Measurements from ENCODE around the gene ALK.

DNA sequence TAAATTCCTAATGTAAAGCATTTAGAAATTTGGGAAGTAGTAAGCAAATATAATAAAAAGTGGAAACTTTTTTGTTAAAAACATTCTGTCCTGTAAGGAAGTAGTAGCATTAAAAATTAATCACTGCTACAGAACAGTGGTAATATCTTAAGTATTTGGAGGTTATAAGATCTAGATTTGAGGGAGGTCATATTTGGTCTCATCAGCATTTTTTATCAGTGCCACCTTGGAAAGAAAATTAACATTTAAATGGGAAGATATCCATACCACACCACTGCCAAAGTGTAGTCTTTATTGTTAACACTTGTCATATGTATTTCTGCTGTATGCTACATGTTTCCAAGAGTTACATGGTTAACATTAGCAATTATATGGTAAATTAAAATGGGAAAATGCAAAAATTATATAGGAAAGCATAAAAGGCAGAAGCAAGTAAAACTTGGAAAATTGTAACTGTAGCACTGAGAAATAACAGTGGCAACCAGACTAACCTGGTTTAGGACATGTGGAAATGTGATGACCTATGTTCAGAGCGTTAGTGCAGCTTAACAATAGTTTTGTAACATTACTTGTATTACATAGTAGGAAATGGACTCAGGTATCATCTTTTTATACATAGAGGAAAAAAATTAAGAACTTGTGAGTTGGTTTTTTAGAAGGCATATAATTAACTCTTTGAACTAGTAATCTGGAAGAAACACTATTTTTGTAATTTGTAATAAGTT, 759.0 kb downstream of the ALK start:
- TF ChIP-seq, protein P1, sequence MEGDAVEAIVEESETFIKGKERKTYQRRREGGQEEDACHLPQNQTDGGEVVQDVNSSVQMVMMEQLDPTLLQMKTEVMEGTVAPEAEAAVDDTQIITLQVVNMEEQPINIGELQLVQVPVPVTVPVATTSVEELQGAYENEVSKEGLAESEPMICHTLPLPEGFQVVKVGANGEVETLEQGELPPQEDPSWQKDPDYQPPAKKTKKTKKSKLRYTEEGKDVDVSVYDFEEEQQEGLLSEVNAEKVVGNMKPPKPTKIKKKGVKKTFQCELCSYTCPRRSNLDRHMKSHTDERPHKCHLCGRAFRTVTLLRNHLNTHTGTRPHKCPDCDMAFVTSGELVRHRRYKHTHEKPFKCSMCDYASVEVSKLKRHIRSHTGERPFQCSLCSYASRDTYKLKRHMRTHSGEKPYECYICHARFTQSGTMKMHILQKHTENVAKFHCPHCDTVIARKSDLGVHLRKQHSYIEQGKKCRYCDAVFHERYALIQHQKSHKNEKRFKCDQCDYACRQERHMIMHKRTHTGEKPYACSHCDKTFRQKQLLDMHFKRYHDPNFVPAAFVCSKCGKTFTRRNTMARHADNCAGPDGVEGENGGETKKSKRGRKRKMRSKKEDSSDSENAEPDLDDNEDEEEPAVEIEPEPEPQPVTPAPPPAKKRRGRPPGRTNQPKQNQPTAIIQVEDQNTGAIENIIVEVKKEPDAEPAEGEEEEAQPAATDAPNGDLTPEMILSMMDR (conservative IDR thresholded peaks at IDR 0.05; ENCODE audit: low read depth, low read length), result no peak
- no peak for TF ChIP-seq EZH2 (IDR thresholded peaks at IDR 0.05; ENCODE audit: borderline replicate concordance, low read depth, low read length, poor library complexity, severe bottlenecking)

Measured in A673 (cell line).